HEK293 (cell line): Measurements from ENCODE around the gene CPXM2.

Experiments
- CTCF ChIP-seq: fragments of 450-650 bp; formaldehyde crosslinking; IDR thresholded peaks from 2 replicates; pipeline ENCODE4 v1.5.1; 2016; ENCODE audit warnings: missing biosample characterization, missing genetic modification characterization
- KLF8 ChIP-seq: fragments of 450-650 bp; formaldehyde crosslinking; IDR thresholded peaks from 2 replicates; pipeline ENCODE4 v1.5.1; 2016; ENCODE audit warnings: missing biosample characterization, missing genetic modification characterization
- KLF9 ChIP-seq: fragments of 450-650 bp; formaldehyde crosslinking; IDR thresholded peaks from 2 replicates; pipeline ENCODE4 v1.5.1; 2016; ENCODE audit warnings: missing biosample characterization, missing genetic modification characterization, low read depth
- MZF1 ChIP-seq: fragments of 450-650 bp; formaldehyde crosslinking; IDR thresholded peaks from 2 replicates; pipeline ENCODE4 v1.5.1; 2017; ENCODE audit warnings: missing biosample characterization, missing genetic modification characterization, borderline replicate concordance
- YY1 ChIP-seq: fragments of 450-650 bp; formaldehyde crosslinking; IDR thresholded peaks from 2 replicates; pipeline ENCODE4 v1.5.1; 2018; ENCODE audit warnings: missing biosample characterization, missing genetic modification characterization
- ZFP41 ChIP-seq: fragments of 450-650 bp; formaldehyde crosslinking; IDR thresholded peaks from 2 replicates; pipeline ENCODE4 v1.5.1; 2016; ENCODE audit warnings: missing biosample characterization, missing genetic modification characterization, borderline replicate concordance
- ZNF133 ChIP-seq: fragments of 450-650 bp; formaldehyde crosslinking; IDR thresholded peaks from 2 replicates; pipeline ENCODE4 v1.5.1; 2016; ENCODE audit warnings: missing biosample characterization, missing genetic modification characterization
- ZNF747 ChIP-seq: fragments of 450-650 bp; formaldehyde crosslinking; IDR thresholded peaks from 2 replicates; pipeline ENCODE4 v1.5.1; 2016; ENCODE audit warnings: missing biosample characterization, missing genetic modification characterization
- ZNF777 ChIP-seq: fragments of 450-650 bp; formaldehyde crosslinking; IDR thresholded peaks from 2 replicates; pipeline ENCODE4 v1.5.1; 2017; ENCODE audit warnings: missing biosample characterization, missing genetic modification characterization, borderline replicate concordance
- ZNF785 ChIP-seq: fragments of 450-650 bp; formaldehyde crosslinking; IDR thresholded peaks from 2 replicates; pipeline ENCODE4 v1.5.1; 2016; ENCODE audit warnings: missing biosample characterization, missing genetic modification characterization

GRCh38 chr10:123754123-123754522 is 137.5 kb downstream of the CPXM2 start:
- TF ChIP-seq ZNF133 (tag by site-specific recombination) (no peak), CTCF (no peak), KLF9 (no peak), MZF1 (tag by site-specific recombination) (no peak), YY1 (no peak), ZNF777 (tag by site-specific recombination) (no peak), ZFP41 (tag by site-specific recombination) (no peak), ZNF785 (tag by site-specific recombination) (no peak), KLF8 (tag by site-specific recombination) (no peak), ZNF747 (tag by site-specific recombination) (no peak)
